Activated naive CD4-positive, alpha-beta T cell (primary cell): ENCODE results near the gene SLC10A7.

Experiments
- DNase-seq, 4 experiments: peaks; one replicate each; lab custom pipeline; 2025; lab: John Stamatoyannopoulos, UW

Gene SLC10A7

DNA sequence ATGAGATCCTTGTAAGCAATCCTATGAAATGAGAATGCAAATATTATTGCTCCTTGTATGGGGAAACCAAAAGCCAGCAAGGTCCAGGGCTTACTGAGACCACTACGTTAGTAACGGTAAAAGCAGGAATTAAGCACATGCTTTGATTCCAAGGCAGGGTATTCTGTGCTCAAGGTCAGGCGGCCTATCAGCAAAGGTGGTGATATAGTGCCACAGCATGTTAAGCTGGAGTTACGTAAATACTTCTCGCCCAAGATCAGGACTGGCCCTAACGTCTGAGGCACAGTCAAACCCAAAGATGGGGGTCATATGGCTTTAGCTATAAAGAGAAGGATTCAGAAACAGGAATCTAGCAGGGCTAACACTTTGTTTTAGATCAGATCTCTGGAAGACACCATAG is 27.6 kb downstream of the SLC10A7 start:
- no peak for DNase-seq

DNA sequence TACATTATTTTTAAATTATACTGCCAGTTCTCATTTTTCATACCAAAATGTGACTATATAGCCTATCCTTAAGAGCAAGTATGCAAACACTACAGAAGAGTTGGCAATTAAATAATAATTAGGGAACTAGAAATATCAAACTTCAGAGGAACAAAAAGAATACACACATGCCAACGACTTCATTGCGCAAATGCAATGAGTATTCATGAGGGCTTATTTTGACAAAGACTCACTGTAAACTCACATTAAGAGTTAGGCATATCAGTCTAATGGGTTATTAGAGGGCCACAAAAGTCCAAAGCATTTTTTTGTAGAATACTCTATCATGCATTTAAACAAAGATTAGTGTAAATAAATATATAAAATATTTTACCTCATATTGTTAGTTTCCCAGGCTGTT is 31.6 kb downstream of the SLC10A7 start:
- no peak for DNase-seq

- DNase-seq: no peak
Observed at GRCh38 chr4:146488495-146489174, 33.1 kb downstream of the SLC10A7 start.

DNA sequence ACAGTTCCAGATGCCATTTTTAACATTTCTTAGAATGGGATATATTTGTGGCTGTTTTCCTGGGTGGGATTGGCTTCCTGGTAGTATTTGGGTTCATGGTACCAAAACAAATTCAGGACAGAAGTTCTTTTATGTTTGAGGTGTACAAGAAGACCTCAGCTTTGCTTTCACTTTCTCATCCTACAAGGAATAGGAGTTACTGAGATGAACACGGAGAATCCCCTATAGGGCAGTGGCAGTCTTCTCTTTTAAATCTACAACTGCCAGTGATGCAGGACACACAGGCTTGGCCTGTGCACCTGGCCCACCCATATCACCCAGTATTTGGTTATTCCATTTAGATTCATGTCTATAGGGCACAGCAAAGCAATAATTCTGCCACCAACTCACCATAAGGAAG is 35.2 kb downstream of the SLC10A7 start:
- no peak for DNase-seq

DNA sequence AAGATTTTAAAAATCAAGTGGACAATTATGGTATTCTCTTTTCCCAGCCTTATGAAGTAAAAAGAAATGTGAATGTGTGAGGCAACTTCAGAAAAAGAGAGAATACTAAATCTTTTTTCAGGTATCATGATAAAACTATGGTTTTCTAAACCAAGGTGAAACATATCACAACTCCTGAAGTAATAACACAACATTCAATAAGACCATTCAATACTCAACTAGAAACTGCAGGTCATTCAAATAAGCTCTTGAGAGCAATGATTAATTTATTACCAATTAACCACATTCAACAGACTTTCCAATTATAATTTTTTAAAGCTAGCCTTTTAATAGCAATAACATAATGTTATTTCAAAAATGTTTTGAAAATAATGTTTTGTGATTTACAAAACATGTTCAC is 35.8 kb downstream of the SLC10A7 start:
- DNase-seq: no peak

GRCh38 chr4:146482788-146483187 is 39.0 kb downstream of the SLC10A7 start:
- DNase-seq: no peak

- no peak for DNase-seq
Observed at GRCh38 chr4:146481246-146481645, 40.5 kb downstream of the SLC10A7 start.

DNA sequence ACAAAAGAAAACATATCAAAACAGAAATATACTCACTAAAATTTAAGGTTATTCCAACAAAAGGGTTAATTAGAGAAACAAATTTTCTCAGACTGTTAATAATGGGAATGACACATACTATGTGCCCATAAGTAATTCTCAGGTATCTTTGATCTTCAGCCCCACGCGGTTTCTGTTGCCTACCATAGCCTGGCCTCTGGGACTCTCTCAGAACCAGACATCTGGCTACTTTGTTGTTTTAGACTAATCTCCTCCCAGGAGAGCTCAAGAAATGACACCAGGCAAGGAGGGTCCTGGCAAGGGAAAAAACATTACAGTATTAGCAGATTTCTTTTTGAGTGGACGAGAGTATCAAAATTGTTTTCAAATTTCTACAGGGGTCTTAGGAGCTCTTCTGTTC is 43.7 kb downstream of the SLC10A7 start:
- DNase-seq: no peak

GRCh38 chr4:146477054-146477453 is 44.7 kb downstream of the SLC10A7 start:
- DNase-seq: no peak

DNA sequence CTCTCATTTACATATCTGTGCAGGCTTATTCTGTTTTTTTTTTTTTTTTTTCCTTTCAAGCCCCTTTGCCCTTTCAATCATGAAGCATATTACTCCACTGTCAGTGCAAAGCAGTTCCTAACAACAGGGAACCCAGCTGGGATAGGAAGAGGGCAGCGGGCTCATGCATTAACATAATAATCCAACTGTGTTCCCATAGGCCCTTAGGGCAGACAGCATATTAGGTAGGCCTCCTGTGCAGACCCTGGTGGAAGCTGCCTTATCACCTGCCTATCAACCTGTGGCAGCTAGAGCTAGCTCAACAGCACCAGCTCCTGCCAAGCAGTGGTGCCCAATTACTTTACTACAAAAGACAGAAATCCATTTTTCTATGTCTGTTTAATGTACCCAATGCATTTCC is 49.3 kb downstream of the SLC10A7 start:
- DNase-seq: no peak

GRCh38 chr4:146470604-146471003 is 51.1 kb downstream of the SLC10A7 start:
- no peak for DNase-seq

- DNase-seq: no peak
Observed at GRCh38 chr4:146469022-146469421, 52.7 kb downstream of the SLC10A7 start.

- no peak for DNase-seq
Observed at GRCh38 chr4:146465628-146466027, 56.1 kb downstream of the SLC10A7 start.

- no peak for DNase-seq
Observed at GRCh38 chr4:146462251-146462650, 59.5 kb downstream of the SLC10A7 start.

DNA sequence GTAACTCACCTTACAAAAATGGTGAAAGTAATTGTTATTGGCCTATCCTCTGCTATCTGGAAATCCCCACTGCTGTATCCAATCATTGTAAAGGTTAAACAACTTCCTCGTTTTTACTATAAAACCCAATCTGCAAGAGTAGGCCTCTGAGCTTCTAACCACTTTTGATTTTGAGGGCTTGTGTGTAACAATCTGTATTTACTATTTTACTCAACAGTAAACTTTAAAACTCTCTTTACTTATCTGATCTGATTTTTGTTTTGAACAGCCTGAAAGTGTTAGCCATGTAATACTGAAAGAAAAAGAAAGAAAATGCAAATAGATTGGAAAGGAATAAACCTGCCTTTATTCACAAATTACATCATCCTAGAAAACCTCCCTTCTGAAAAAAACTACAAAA is 63.1 kb downstream of the SLC10A7 start:
- DNase-seq: no peak

DNA sequence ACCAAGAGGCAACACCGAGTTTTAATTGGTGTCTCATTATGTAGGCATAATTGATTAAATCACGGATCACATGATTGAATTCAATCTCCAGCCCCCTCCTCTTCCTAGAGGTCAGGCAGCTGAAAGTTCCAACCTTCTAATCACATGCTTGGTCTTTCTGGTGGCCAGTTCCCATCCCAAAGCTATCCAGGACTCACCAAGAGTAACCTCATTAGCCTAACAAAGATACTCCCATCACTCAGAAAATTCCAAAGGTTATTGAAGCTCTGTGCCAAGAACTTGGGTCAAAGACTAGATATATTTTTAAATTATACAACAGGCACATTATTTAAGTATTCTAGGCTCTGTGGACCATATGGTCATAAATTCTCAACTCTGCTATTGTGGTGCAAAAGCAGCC is 65.1 kb downstream of the SLC10A7 start:
- DNase-seq: no peak

DNA sequence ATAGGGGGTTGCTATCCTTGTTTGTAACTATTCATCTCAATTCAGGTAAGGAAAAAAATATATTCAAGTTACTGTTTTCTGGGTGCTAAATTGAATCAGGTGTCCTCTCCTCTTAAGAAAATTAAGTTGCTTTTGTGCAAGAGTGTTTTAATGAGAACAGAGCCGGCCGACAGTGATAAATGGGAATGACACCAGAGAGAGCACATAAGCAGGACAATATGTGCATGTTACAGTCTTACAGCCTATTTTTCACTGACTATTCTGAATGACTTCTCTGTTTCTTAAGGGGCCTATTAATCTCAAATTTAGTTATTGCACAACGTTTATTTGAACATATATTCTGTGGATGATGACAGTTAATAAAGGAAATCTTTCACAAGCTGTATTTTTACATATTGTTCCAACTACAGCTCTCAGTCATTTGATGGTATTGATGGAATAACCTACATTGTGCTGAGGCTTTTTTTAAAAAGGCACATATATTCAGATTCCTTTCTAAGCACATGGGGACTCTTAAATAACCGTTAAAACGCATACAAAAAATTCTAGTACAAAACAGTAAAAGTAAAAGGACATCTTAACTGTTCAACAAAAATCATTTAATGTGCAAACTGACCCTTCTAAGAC is 68.4 kb downstream of the SLC10A7 start:
- no peak for DNase-seq

- no peak for DNase-seq
Observed at GRCh38 chr4:146450524-146450923, 71.2 kb downstream of the SLC10A7 start.

- no peak for DNase-seq
Observed at GRCh38 chr4:146446555-146446954, 75.2 kb downstream of the SLC10A7 start.

DNA sequence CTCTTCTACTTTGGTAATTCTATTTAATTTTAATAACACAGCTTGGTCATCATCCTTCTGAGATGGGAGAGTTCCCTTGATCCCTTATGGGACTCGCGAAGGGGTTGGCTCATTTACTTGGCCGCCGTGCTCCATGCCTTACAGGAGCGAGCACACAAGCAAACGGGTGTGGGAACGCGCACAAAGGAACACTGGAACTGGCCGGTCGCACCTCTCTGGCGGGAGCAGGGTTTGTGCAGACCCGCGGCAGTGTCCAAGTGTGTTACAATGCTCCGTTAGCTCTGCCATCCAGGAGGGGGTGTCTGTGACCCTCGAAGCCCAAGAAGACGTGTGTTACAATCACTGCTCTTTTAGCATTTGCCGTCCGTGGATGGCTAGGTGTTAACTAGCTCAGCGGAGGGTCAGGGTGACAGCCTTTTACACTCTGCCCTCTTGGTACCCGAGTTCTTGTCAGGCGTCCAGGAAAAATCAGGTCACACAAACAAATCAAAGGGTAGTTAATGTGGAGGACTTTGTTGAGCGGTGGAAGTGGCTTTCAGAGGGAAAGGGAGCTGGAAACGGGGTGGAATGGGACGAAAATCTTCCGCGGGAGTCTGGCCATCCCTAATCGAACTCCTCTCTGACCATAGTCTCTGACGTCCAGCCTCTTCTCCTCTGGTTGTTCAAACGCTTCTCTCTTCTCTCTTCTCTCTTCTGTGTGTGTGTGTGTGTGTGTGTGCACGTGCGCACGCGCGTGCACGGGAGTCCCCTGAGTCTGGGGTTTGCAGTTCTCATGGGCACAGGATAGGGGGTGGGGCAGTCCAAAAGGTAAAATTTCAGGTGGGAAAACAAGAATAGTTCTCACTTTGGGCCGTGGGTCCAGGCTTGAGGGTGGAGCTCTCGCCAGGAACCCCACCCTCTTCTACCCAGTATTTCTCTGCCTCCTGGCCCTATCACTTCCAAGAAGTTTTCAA is 76.3 kb downstream of the SLC10A7 start:
- DNase-seq: no peak

DNA sequence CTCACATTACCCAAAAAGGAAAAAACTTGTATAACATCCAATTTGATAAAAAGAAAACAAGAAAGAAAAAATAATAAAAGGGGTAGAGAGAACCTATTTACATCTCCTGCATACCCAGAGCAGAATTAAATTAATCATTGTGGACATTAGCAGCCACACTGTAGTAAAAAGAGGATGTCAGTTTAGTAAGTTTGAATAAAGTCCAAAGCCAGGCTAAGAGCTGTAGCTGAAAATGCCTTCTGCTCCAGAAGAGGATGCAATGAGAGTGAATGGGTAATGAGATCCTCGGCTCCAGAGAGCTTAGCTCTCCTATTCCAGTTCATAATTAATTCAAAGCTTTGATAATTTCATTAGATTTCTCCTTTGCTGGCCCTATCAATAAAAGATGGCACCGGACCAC is 78.2 kb downstream of the SLC10A7 start:
- no peak for DNase-seq

DNA sequence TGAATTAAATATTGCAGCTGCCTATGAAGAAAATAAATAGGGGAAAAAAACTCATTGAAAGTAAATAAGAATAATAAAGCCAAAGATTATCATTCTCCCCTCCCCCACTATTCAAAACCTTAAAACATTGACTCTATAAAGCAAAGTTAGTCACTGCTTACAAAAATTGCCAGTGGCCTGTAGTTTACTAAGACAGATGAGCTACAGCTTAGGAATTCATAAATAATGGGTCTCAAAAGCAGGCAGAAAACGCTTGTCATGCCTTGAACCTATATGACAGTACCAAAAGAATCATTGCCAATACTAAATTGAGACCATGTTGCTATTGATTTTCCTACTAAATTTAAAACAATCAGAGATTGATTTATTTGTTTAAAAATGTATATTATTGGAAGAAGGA is 78.9 kb downstream of the SLC10A7 start:
- no peak for DNase-seq

DNA sequence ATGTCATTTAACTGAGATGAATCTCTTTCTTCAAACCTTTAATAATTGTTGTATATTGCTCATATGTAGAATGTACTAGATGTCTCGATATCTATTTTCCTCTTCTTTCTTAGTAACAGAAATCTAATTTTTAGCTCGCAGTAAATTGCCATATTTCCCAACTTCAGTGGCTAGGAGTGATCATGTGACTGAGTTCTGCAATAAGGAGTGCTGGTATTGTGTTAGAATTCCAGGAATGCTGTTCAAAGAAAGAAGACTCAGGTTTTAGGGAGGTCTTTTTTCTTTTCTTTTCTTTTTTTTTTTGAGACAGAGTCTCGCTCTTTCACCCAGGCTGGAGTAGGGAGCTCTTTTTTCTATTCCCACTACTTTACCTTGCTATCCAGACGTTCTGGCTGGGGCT is 81.7 kb downstream of the SLC10A7 start:
- DNase-seq: no peak
